Erythroblast (primary cell): Measurements from ENCODE around the gene ACOT7.

Source experiments
- GATA1 ChIP-seq: IDR thresholded peaks from 2 replicates; pipeline ENCODE4 v1.6.1; 2011; ENCODE audit warnings: low read depth, mild to moderate bottlenecking, control low read depth, low read length, moderate library complexity
- POLR2A ChIP-seq: IDR thresholded peaks from 2 replicates; pipeline ENCODE4 v1.6.1; 2011; ENCODE audit warnings: mild to moderate bottlenecking, low read length

- TF ChIP-seq POLR2A (no peak), GATA1 (no peak)
These were observed 48.1 kb downstream of the ACOT7 start for GRCh38 chr1:6345460-6345859.
